Mesothelial cell of epicardium (in vitro differentiated cells): ENCODE results near the gene MAP4K5. TPM values are rescaled to one million over a fixed set of nuclear protein-coding genes. Genes with fewer than 3 reads are reported as not detected.

Experiments used
- DNase-seq, 2 experiments: peaks; one replicate each; pipeline ENCODE4 v3.0.0; 2021; ENCODE audit warnings: low spot score in 2 of 2; ENCODE audit not compliant: unreplicated experiment in 2 of 2
- H3K27ac Mint-ChIP-seq: 2 replicates; pipeline ENCODE4 v1.8.0; 2021; ENCODE audit warnings: mixed read lengths
- H3K27me3 Mint-ChIP-seq: 2 replicates; pipeline ENCODE4 v1.8.0; 2021; ENCODE audit warnings: low read depth, mixed read lengths
- H3K36me3 Mint-ChIP-seq: 2 replicates; pipeline ENCODE4 v1.8.0; 2021; ENCODE audit warnings: mixed read lengths
- H3K4me1 Mint-ChIP-seq: 2 replicates; pipeline ENCODE4 v1.8.0; 2021; ENCODE audit warnings: mixed read lengths
- H3K4me3 Mint-ChIP-seq: 2 replicates; pipeline ENCODE4 v1.8.0; 2021; ENCODE audit warnings: mild to moderate bottlenecking, moderate library complexity, mixed read lengths
- H3K9me3 Mint-ChIP-seq: 2 replicates; pipeline ENCODE4 v1.8.0; 2021; ENCODE audit warnings: mixed read lengths
- CTCF ChIP-seq: fragments of 200-600 bp; sonication (generic); IDR thresholded peaks from one replicate; pipeline ENCODE4 v1.5.0; 2021; ENCODE audit warnings: antibody characterized with exemption; ENCODE audit not compliant: unreplicated experiment
- total RNA-seq: library from RNA; stranded (reverse); gene quantifications from 3 replicates; pipeline ENCODE4 v1.2.1, GENCODE V29; 2021

Gene MAP4K5
- total RNA-seq, 1 donor from 2014 or later, result 95.4 TPM

GRCh38 chr14:50403419-50403818 lies 128.9 kb downstream of the MAP4K5 start:
- no peak overlapping the region for H3K4me3 Mint-ChIP-seq
- no peak for TF ChIP-seq CTCF
- no peaks in the 10 kb centered on the region for H3K27me3 Mint-ChIP-seq
- H3K4me1 Mint-ChIP-seq, result peaks cover 17% of the 10 kb centered on the region
- H3K36me3 Mint-ChIP-seq, result peaks cover 13% of the 10 kb centered on the region
- no peak overlapping the region for H3K27ac Mint-ChIP-seq
- peaks cover 21% of the 10 kb centered on the region for H3K9me3 Mint-ChIP-seq
- DNase-seq, result no peak

GRCh38 chr14:50402965-50403364 lies 129.4 kb downstream of the MAP4K5 start:
- no peak overlapping the region for H3K27ac Mint-ChIP-seq
- H3K4me1 Mint-ChIP-seq, result peaks cover 20% of the 10 kb centered on the region
- H3K27me3 Mint-ChIP-seq, result peaks cover 3% of the 10 kb centered on the region
- peaks cover 13% of the 10 kb centered on the region for H3K36me3 Mint-ChIP-seq
- DNase-seq, result no peak
- no peak for TF ChIP-seq CTCF
- H3K4me3 Mint-ChIP-seq, result no peak overlapping the region
- H3K9me3 Mint-ChIP-seq, result peaks cover 21% of the 10 kb centered on the region

- Mint-ChIP-seq H3K4me1 (peaks cover 34% of the 10 kb centered on the region), H3K9me3 (peaks cover 4% of the 10 kb centered on the region)
These were observed 131.9 kb downstream of the MAP4K5 start for GRCh38 chr14:50400461-50400860.

GRCh38 chr14:50399251-50400032 lies 132.9 kb downstream of the MAP4K5 start:
- H3K4me1 Mint-ChIP-seq, result peaks cover 34% of the 10 kb centered on the region
- TF ChIP-seq CTCF, result no peak
- no peak overlapping the region for H3K27ac Mint-ChIP-seq
- peaks cover 13% of the 10 kb centered on the region for H3K27me3 Mint-ChIP-seq
- DNase-seq, result no peak
- no peak overlapping the region for H3K4me3 Mint-ChIP-seq
- H3K9me3 Mint-ChIP-seq, result no peaks in the 10 kb centered on the region
- no peaks in the 10 kb centered on the region for H3K36me3 Mint-ChIP-seq

More at GRCh38 chr14:50400461-50400860, 131.9 kb downstream of the MAP4K5 start:
- Mint-ChIP-seq H3K36me3 (peaks cover 1% of the 10 kb centered on the region), H3K27ac (no peak overlapping the region), H3K27me3 (peaks cover 10% of the 10 kb centered on the region), H3K4me3 (no peak overlapping the region)
- TF ChIP-seq CTCF, result no peak
- DNase-seq, result no peak

DNA sequence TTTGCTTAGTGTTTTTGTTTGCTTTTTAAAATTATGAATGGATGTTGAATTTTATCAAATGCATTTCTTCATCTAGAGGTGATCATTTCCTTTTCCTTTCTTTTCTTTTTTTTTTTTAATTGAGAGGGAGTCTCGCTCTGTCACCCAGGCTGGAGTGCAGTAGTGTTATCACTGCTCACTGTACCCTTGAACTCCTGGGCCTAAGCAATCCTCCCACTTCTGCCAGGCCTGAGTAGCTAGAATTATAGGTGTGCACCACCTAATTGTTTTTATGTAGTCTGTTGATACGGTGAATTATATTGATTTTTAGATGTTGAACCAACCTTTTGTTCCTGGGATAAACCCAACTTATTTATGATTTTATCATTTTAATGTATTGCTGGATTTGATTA lies 134.2 kb downstream of the MAP4K5 start:
- Mint-ChIP-seq H3K36me3 (no peaks in the 10 kb centered on the region), H3K27me3 (peaks cover 16% of the 10 kb centered on the region), H3K9me3 (no peaks in the 10 kb centered on the region), H3K4me1 (peaks cover 34% of the 10 kb centered on the region), H3K27ac (no peak overlapping the region), H3K4me3 (no peak overlapping the region)
- no peak for DNase-seq
- TF ChIP-seq CTCF, result no peak
